Measurements from ENCODE around the gene UQCRFS1. TPM values are rescaled to one million over a fixed set of nuclear protein-coding genes. Genes with fewer than 3 reads are reported as not detected.

UQCRFS1 gene
- total and polyA plus RNA-seq, 4 donors, result 11.7 to 35.0 (median 18.8) TPM

DNA sequence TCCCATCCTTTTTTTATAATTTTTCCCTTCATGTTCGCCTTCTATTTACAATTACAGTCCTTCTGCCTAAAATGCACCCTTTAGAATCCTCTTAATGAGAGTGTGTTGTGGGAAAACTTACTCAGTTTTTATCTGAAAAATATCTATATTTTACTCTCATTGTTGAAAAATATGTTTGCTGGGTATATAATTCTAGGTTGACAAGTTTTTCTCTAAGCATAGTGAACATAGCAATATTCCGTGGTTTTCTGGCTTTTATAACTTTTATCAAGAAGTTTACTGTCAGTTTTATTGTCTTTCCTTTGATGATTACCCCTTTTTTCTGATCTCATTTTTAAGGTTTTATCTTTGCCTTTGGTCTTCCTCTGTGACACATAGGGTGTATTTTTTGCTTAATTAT, 57.3 kb downstream of the UQCRFS1 start:
- Histone ChIP-seq H3K9me3 (ENCODE audit: control insufficient read depth in 4 of 4, insufficient read depth in 3 of 4, low read length in 3 of 4) (peaks cover 0 to 15% (median 5%) of the 10 kb centered on the region in 4 donors), H3K4me3 (no peak overlapping the region), H3K9ac (ENCODE audit: insufficient read depth in 1 of 2, low read length in 2 of 2) (no peak overlapping the region), H3K4me1 (ENCODE audit: control insufficient read depth in 5 of 5, insufficient read depth in 5 of 5, low read length in 5 of 5) (no peaks in the 10 kb centered on the region), H3K27me3 (ENCODE audit: control insufficient read depth in 3 of 3, insufficient read depth in 3 of 3, low read length in 2 of 3) (no peaks in the 10 kb centered on the region), H3K36me3 (ENCODE audit: control insufficient read depth in 4 of 4, insufficient read depth in 4 of 4, low read length in 4 of 4) (no peaks in the 10 kb centered on the region), H3K27ac (ENCODE audit: low read depth in 1 of 2, low read length in 1 of 2) (no peak overlapping the region)
- 84 to 87% methylated on average over 2 of the region's 2 CpGs for WGBS, 2 donors
- TF ChIP-seq, protein P1, sequence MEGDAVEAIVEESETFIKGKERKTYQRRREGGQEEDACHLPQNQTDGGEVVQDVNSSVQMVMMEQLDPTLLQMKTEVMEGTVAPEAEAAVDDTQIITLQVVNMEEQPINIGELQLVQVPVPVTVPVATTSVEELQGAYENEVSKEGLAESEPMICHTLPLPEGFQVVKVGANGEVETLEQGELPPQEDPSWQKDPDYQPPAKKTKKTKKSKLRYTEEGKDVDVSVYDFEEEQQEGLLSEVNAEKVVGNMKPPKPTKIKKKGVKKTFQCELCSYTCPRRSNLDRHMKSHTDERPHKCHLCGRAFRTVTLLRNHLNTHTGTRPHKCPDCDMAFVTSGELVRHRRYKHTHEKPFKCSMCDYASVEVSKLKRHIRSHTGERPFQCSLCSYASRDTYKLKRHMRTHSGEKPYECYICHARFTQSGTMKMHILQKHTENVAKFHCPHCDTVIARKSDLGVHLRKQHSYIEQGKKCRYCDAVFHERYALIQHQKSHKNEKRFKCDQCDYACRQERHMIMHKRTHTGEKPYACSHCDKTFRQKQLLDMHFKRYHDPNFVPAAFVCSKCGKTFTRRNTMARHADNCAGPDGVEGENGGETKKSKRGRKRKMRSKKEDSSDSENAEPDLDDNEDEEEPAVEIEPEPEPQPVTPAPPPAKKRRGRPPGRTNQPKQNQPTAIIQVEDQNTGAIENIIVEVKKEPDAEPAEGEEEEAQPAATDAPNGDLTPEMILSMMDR (IDR thresholded peaks at IDR 0.05; ENCODE audit: control extremely low read depth, extremely low read depth), result no peak
- DNase-seq (no peak), ATAC-seq (ENCODE audit: insufficient read depth, low FRiP score) (no peak)

Small RNAs within 50 kb of the gene (small RNA-seq; reads per million reads assigned to genes)
- not detected for gene RN7SL340P (ENCODE audit: low replicate concordance)
